Measurements from ENCODE around the gene HSPA6.
"Not testable (repeated sequence)": the region's sequence is repeated elsewhere in the genome, so short reads cannot be mapped to it uniquely, and the experiment has no call there.

DNA sequence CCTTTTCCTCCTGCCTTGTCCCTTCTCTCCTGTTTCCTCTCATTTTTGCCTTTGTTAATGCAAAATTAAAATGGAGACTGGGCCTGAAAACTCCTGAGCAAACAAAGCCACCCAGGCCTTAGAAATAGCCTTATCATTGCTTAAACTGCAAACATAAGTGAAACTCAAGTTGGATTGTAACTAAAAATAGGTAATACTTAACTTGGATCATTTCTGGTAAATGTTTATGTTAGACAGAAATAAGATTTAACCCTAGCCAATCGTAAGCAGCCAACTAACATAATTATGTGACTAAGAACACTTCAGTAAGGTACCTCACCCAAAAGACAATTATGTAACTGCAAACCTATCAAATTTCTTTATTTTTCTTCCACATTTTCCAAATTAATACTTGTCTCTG is 10.4 kb upstream of the HSPA6 start:
- not testable (repeated sequence) for TF ChIP-seq POLR2AphosphoS5, POLR2A (IDR thresholded peaks at IDR 0.05)
- TF ChIP-seq, protein P1, sequence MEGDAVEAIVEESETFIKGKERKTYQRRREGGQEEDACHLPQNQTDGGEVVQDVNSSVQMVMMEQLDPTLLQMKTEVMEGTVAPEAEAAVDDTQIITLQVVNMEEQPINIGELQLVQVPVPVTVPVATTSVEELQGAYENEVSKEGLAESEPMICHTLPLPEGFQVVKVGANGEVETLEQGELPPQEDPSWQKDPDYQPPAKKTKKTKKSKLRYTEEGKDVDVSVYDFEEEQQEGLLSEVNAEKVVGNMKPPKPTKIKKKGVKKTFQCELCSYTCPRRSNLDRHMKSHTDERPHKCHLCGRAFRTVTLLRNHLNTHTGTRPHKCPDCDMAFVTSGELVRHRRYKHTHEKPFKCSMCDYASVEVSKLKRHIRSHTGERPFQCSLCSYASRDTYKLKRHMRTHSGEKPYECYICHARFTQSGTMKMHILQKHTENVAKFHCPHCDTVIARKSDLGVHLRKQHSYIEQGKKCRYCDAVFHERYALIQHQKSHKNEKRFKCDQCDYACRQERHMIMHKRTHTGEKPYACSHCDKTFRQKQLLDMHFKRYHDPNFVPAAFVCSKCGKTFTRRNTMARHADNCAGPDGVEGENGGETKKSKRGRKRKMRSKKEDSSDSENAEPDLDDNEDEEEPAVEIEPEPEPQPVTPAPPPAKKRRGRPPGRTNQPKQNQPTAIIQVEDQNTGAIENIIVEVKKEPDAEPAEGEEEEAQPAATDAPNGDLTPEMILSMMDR (IDR thresholded peaks at IDR 0.05), result not testable (repeated sequence)
